Stimulated activated naive CD8-positive, alpha-beta T cell treated with anti-CD3 and anti-CD28 coated beads, Interleukin-15, amount 100 ng/mL, for 72 hours (primary cell): ENCODE measurements around the gene URGCP.
A peak's percentile ranks its signal among the peaks of the same experiment; 100 is the strongest.
"Not testable (repeated sequence)": the region's sequence is repeated elsewhere in the genome, so short reads cannot be mapped to it uniquely, and the experiment has no call there.

Experiments
- ATAC-seq: fragments of 150-1000 bp; cut with Tn5 transposase; 2 replicates; pipeline ENCODE4 v1.10.0; 2021; ENCODE audit warnings: mild to moderate bottlenecking, moderate library complexity
- DNase-seq, 2 donors: peaks; one replicate each; pipeline ENCODE4 v3.0.0; 2021 to 2022
- H3K27ac Mint-ChIP-seq, 2 donors: one replicate each; pipeline ENCODE4 v1.8.0; 2022; ENCODE audit warnings: mild to moderate bottlenecking in 2 of 2, mixed read lengths in 2 of 2, moderate library complexity in 2 of 2
- H3K27me3 Mint-ChIP-seq: one replicate; pipeline ENCODE4 v1.8.0; 2022; ENCODE audit warnings: mixed read lengths
- H3K4me1 Mint-ChIP-seq: one replicate; pipeline ENCODE4 v1.8.0; 2022; ENCODE audit warnings: mild to moderate bottlenecking, mixed read lengths
- H3K4me3 Mint-ChIP-seq, 2 donors: one replicate each; pipeline ENCODE4 v1.8.0; 2022; ENCODE audit warnings: mild to moderate bottlenecking in 2 of 2, mixed read lengths in 2 of 2, moderate library complexity in 1 of 2
- H3K9me3 Mint-ChIP-seq, 2 donors: one replicate each; pipeline ENCODE4 v1.8.0; 2022; ENCODE audit warnings: mixed read lengths in 2 of 2

Gene URGCP

DNA sequence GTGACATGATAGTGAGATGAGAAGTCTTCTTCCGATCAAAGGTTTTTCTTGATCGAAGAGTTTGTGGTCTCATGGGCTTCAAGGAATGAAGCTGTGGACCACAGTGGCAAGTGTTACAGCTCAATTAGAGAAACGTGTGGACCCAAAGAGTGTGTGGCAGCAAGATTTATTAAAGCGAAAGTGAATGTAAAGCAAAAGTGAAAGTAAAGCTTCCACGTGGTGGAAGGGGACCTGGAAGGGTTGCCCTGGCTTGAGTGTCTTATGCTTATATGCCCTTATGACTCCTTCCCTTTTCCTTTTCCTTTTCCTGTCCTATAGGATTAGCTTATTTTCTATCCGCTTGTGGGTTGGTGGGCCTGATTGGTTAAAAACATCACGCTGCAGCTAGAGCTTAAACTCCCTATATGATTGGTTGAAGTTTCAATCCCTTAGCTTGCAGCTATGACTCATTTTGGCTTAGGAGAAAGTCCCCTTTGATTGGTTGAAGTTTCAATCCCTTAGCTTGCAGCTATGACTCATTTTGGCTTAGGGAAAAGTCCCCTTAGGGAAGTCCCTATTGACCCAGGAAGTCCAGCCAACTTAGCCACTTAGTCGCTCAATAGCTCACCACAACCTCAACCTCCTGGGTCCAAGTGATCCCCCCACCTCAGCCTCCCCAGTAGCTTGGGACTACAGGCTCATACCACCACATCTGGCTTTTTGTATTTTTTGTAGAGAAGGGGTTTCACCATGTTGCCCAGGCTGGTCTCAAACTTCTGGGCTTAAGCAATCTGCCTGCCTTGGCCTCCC is 71.7 kb downstream of the URGCP start:
- DNase-seq = peak; percentile 37 to 62
- Mint-ChIP-seq H3K27me3 (no peaks in the 10 kb centered on the region), H3K27ac (peak overlapping the region; percentile 74 to 95)

DNA sequence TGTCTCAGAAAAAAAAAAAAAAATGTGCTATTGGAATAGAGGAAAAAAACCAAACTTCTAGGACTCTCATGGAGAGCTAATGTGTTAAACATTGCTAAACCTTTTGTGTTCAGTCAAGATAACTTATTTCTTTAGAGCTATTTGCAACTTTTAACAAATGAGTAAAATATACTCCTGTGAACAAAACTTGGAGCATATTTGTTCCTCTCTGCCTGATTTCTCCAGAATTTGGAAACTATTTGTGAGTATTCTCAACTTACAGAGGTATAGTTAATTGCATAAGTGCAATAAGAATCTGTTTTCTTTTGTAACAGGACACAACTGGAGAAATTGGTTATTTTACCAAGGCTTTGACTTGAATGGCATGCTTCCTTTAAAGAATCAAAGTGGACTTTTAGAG is 75.5 kb downstream of the URGCP start:
- not testable (repeated sequence) for DNase-seq, H3K4me3 Mint-ChIP-seq, ATAC-seq, H3K27ac Mint-ChIP-seq
- Mint-ChIP-seq H3K9me3 (peaks cover 8 to 24% of the 10 kb centered on the region in 2 donors), H3K4me1 (peaks cover 31% of the 10 kb centered on the region), H3K27me3 (peaks cover 33% of the 10 kb centered on the region)

More for the DNA sequence above, 71.7 kb downstream of the URGCP start:
- H3K4me1 Mint-ChIP-seq = peaks cover 40% of the 10 kb centered on the region
- peak overlapping the region; percentile 71 to 73 for H3K4me3 Mint-ChIP-seq
- H3K9me3 Mint-ChIP-seq = peaks cover 8 to 24% of the 10 kb centered on the region in 2 donors
- ATAC-seq = peak; percentile 72
